GM21367 (cell line): ENCODE measurements around the gene SNCG.
"Not testable (repeated sequence)": the region's sequence is repeated elsewhere in the genome, so short reads cannot be mapped to it uniquely, and the experiment has no call there.

Experiments used
- ATAC-seq: cut with Tn5 transposase; IDR thresholded peaks from one replicate; pipeline ENCODE4 v1.9.1; 2021; ENCODE audit not compliant: unreplicated experiment

Gene SNCG

GRCh38 chr10:86972613-86973380, 14.4 kb downstream of the SNCG start:
- ATAC-seq: no peak

- ATAC-seq: no peak
Measured at GRCh38 chr10:86974484-86974883, 16.1 kb downstream of the SNCG start.

- ATAC-seq: no peak
Measured at GRCh38 chr10:86976362-86977056, 18.1 kb downstream of the SNCG start.

- ATAC-seq: not testable (repeated sequence)
Measured at GRCh38 chr10:86978457-86978856, 20.1 kb downstream of the SNCG start.

- no peak for ATAC-seq
Measured at GRCh38 chr10:86979296-86979818, 21.0 kb downstream of the SNCG start.

- no peak for ATAC-seq
Measured at GRCh38 chr10:86979977-86980448, 21.6 kb downstream of the SNCG start.

GRCh38 chr10:86981020-86981419, 22.6 kb downstream of the SNCG start:
- ATAC-seq: not testable (repeated sequence)

GRCh38 chr10:86981716-86982115, 23.3 kb downstream of the SNCG start:
- ATAC-seq: no peak

GRCh38 chr10:86984498-86984897, 26.1 kb downstream of the SNCG start:
- ATAC-seq: not testable (repeated sequence)

- ATAC-seq: no peak
Measured at GRCh38 chr10:86988520-86988919, 30.1 kb downstream of the SNCG start.

GRCh38 chr10:86991362-86991761, 33.0 kb downstream of the SNCG start:
- not testable (repeated sequence) for ATAC-seq

- no peak for ATAC-seq
Measured at GRCh38 chr10:86992456-86992855, 34.1 kb downstream of the SNCG start.

GRCh38 chr10:86992929-86993328, 34.5 kb downstream of the SNCG start:
- no peak for ATAC-seq

- ATAC-seq: not testable (repeated sequence)
Measured at GRCh38 chr10:86999802-87000403, 41.5 kb downstream of the SNCG start.

- no peak for ATAC-seq
Measured at GRCh38 chr10:87000491-87000890, 42.1 kb downstream of the SNCG start.

GRCh38 chr10:87007124-87007523, 48.7 kb downstream of the SNCG start:
- ATAC-seq: not testable (repeated sequence)

- not testable (repeated sequence) for ATAC-seq
Measured at GRCh38 chr10:87007674-87008073, 49.3 kb downstream of the SNCG start.

- not testable (repeated sequence) for ATAC-seq
Measured at GRCh38 chr10:87008303-87008702, 49.9 kb downstream of the SNCG start.

GRCh38 chr10:87009134-87009696, 50.8 kb downstream of the SNCG start:
- not testable (repeated sequence) for ATAC-seq
